ENCODE results near the gene CMTR1. TPM values are rescaled to one million over a fixed set of nuclear protein-coding genes. Genes with fewer than 3 reads are reported as not detected.

CMTR1 gene
- total RNA-seq, 4 donors from 2014 or later, result 35.1 to 49.2 (median 41.4) TPM

- Histone ChIP-seq H3K36me3 (peaks cover 0 to 8% of the 10 kb centered on the region in 2 donors), H3K9me3 (no peaks in the 10 kb centered on the region), H3K27ac (no peak overlapping the region), H3K27me3 (no peaks in the 10 kb centered on the region), H3K4me1 (peaks cover 0 to 26% (median 0%) of the 10 kb centered on the region in 3 donors), H3K4me3 (no peak overlapping the region)
- 65 to 100% methylated on average over 1 to 5 of the region's 12 CpGs for WGBS, 2 donors (ENCODE audit: low coverage in 1 of 2)
- no peak for ATAC-seq
- TF ChIP-seq EP300 (IDR thresholded peaks at IDR 0.05) (no peak), POLR2A (IDR thresholded peaks at IDR 0.05) (no peak)
Observed at GRCh38 chr6:37491171-37491829, 58.3 kb downstream of the CMTR1 start.

GRCh38 chr6:37491830-37492208 is 58.8 kb downstream of the CMTR1 start:
- no peak overlapping the region for H3K4me3 ChIP-seq
- 67% methylated on average over 1 of the region's 5 CpGs; no CpG with 5 or more reads in 1 of the 2 donors for WGBS, 2 donors (ENCODE audit: low coverage in 1 of 2)
- TF ChIP-seq EP300 (IDR thresholded peaks at IDR 0.05), result no peak
- no peak for TF ChIP-seq CTCF (IDR thresholded peaks at IDR 0.05)
- no peak for TF ChIP-seq POLR2A (IDR thresholded peaks at IDR 0.05)
- TF ChIP-seq POLR2AphosphoS5 (IDR thresholded peaks at IDR 0.05), result no peak
- H3K27me3 ChIP-seq, result no peaks in the 10 kb centered on the region
- no peaks in the 10 kb centered on the region for H3K9me3 ChIP-seq
- peaks cover 0 to 26% (median 0%) of the 10 kb centered on the region in 3 donors for H3K4me1 ChIP-seq
- ATAC-seq, result no peak
- peaks cover 0 to 4% of the 10 kb centered on the region in 2 donors for H3K36me3 ChIP-seq
- H3K27ac ChIP-seq, result no peak overlapping the region

- WGBS, 2 donors (ENCODE audit: low coverage in 1 of 2), result 42 to 58% methylated on average over 2 to 4 of the region's 9 CpGs
- H3K4me1 ChIP-seq, result peaks cover 0 to 26% (median 0%) of the 10 kb centered on the region in 3 donors
- no peak for TF ChIP-seq EP300 (IDR thresholded peaks at IDR 0.05)
- no peak for TF ChIP-seq POLR2AphosphoS5 (IDR thresholded peaks at IDR 0.05)
- TF ChIP-seq POLR2A (IDR thresholded peaks at IDR 0.05), result no peak
- no peak for TF ChIP-seq CTCF (IDR thresholded peaks at IDR 0.05)
- H3K27me3 ChIP-seq, result no peaks in the 10 kb centered on the region
- no peak overlapping the region for H3K27ac ChIP-seq
- peaks cover 0 to 4% of the 10 kb centered on the region in 2 donors for H3K36me3 ChIP-seq
- ATAC-seq, result no peak
- no peak overlapping the region for H3K4me3 ChIP-seq
- H3K9me3 ChIP-seq, result no peaks in the 10 kb centered on the region
Observed at GRCh38 chr6:37492236-37492972, 59.4 kb downstream of the CMTR1 start.

- Histone ChIP-seq H3K4me1 (peaks cover 0 to 26% (median 0%) of the 10 kb centered on the region in 3 donors), H3K27ac (no peak overlapping the region), H3K27me3 (no peaks in the 10 kb centered on the region), H3K36me3 (peaks cover 0 to 2% of the 10 kb centered on the region in 2 donors), H3K4me3 (no peak overlapping the region), H3K9me3 (no peaks in the 10 kb centered on the region)
- ATAC-seq, result no peak
- WGBS, 2 donors (ENCODE audit: low coverage in 1 of 2), result 60 to 89% methylated on average over 10 to 27 of the region's 38 CpGs
- TF ChIP-seq EP300 (IDR thresholded peaks at IDR 0.05) (no peak), POLR2A (IDR thresholded peaks at IDR 0.05) (no peak), CTCF (IDR thresholded peaks at IDR 0.05) (no peak), POLR2AphosphoS5 (IDR thresholded peaks at IDR 0.05) (no peak)
Observed at GRCh38 chr6:37492991-37493660, 60.1 kb downstream of the CMTR1 start.

GRCh38 chr6:37493661-37493995 is 60.6 kb downstream of the CMTR1 start:
- no peaks in the 10 kb centered on the region for H3K36me3 ChIP-seq
- H3K9me3 ChIP-seq, result no peaks in the 10 kb centered on the region
- ATAC-seq, result no peak
- H3K27ac ChIP-seq, result no peak overlapping the region
- H3K27me3 ChIP-seq, result no peaks in the 10 kb centered on the region
- TF ChIP-seq CTCF (IDR thresholded peaks at IDR 0.05) (no peak), POLR2AphosphoS5 (IDR thresholded peaks at IDR 0.05) (no peak), POLR2A (IDR thresholded peaks at IDR 0.05) (no peak), EP300 (IDR thresholded peaks at IDR 0.05) (no peak)
- no peak overlapping the region for H3K4me3 ChIP-seq
- WGBS, 2 donors (ENCODE audit: low coverage in 1 of 2), result 70 to 100% methylated on average over 2 of the region's 9 CpGs
- H3K4me1 ChIP-seq, result peaks cover 0 to 27% (median under 1%) of the 10 kb centered on the region in 3 donors
